SK-N-SH (cell line): ENCODE results near the gene NEK5. TPM values are rescaled to one million over a fixed set of nuclear protein-coding genes. Genes with fewer than 3 reads are reported as not detected.

Experiments
- CTCF ChIA-PET: fragments of 300-600, 350-600 bp; formaldehyde crosslinking; extraction: SDS; loops from one replicate; lab custom pipeline; 2021; lab: Yijun Ruan, JAX
- POLR2A ChIA-PET: fragments of 350-600 bp; sonication (Branson Sonifier 250); formaldehyde crosslinking; extraction: SDS; loops from one replicate; lab custom pipeline; 2020; ENCODE audit warnings: antibody characterized with exemption, inconsistent platforms; lab: Yijun Ruan, JAX
- DNase-seq: peaks from one replicate; pipeline ENCODE4 v3.0.0; 2012
- H2AFZ ChIP-seq: fragments of 200-600 bp; sonication (generic); 2 replicates; pipeline ENCODE4 v1.8.1; 2016; ENCODE audit warnings: antibody characterized with exemption, mild to moderate bottlenecking, low read depth
- H3F3A ChIP-seq: fragments of 200-600 bp; sonication (generic); replicated peaks from 2 replicates; pipeline ENCODE3; 2016; ENCODE audit warnings: antibody characterized with exemption, mild to moderate bottlenecking; ENCODE audit not compliant: insufficient read depth
- H3K27ac ChIP-seq, 2 experiments: fragments of 200-500 bp in 1 of 2; fragments of 200-600 bp in 1 of 2; sonication (Bioruptor generic) in 1 of 2; sonication (generic), shearing (Covaris generic) in 1 of 2; 2 replicates each; pipeline versions ENCODE4 v1.5.1 to v1.6.1; 2014 to 2016; ENCODE audit warnings: low read depth in 2 of 2, inconsistent platforms in 1 of 2, low read length in 1 of 2, mild to moderate bottlenecking in 1 of 2, mixed read lengths in 1 of 2
- H3K27me3 ChIP-seq: fragments of 200-600 bp; sonication (generic), shearing (Covaris generic); 2 replicates; pipeline ENCODE4 v1.6.1; 2016; ENCODE audit warnings: mixed run types; ENCODE audit not compliant: insufficient read depth
- H3K36me3 ChIP-seq, 2 experiments: fragments of 200-500 bp in 1 of 2; fragments of 200-600 bp in 1 of 2; sonication (Bioruptor generic) in 1 of 2; sonication (generic) in 1 of 2; replicated peaks in 1 of 2; 2 replicates each; pipeline versions ENCODE3 to v1.5.1; 2014 to 2016; ENCODE audit warnings: low read length in 1 of 2, mild to moderate bottlenecking in 1 of 2; ENCODE audit not compliant: insufficient read depth in 2 of 2, control insufficient read depth in 1 of 2
- H3K4me1 ChIP-seq, 2 experiments: fragments of 200-500 bp in 1 of 2; fragments of 200-600 bp in 1 of 2; sonication (Bioruptor generic) in 1 of 2; sonication (generic), shearing (Covaris generic) in 1 of 2; 2 replicates each; pipeline versions ENCODE4 v1.5.1 to v1.6.1; 2014 to 2016; ENCODE audit warnings: low read depth in 1 of 2, low read length in 1 of 2, mixed run types in 1 of 2; ENCODE audit not compliant: insufficient read depth in 2 of 2, control insufficient read depth in 1 of 2
- H3K4me2 ChIP-seq: fragments of 200-600 bp; sonication (generic), shearing (Covaris generic); 2 replicates; pipeline ENCODE4 v1.6.1; 2017; ENCODE audit warnings: mixed run types
- H3K4me3 ChIP-seq, 2 experiments: fragments of 200-500 bp in 1 of 2; fragments of 200-600 bp in 1 of 2; sonication (Bioruptor generic) in 1 of 2; sonication (generic), shearing (Covaris generic) in 1 of 2; 2 replicates each; pipeline versions ENCODE4 v1.5.1 to v1.8.1; 2014 to 2016; ENCODE audit warnings: low read depth in 2 of 2, inconsistent platforms in 1 of 2, low read length in 1 of 2, mild to moderate bottlenecking in 1 of 2, mixed read lengths in 1 of 2, moderate library complexity in 1 of 2
- H3K79me2 ChIP-seq: fragments of 200-600 bp; sonication (generic); 2 replicates; pipeline ENCODE4 v1.8.1; 2017; ENCODE audit warnings: mild to moderate bottlenecking; ENCODE audit not compliant: insufficient read depth
- H3K9ac ChIP-seq: fragments of 200-600 bp; sonication (generic); 2 replicates; pipeline ENCODE4 v1.6.1; 2017; ENCODE audit warnings: mixed run types
- H3K9me2 ChIP-seq: fragments of 200-600 bp; sonication (generic); 2 replicates; pipeline ENCODE4 v1.6.1; 2017; ENCODE audit warnings: mixed run types
- H3K9me3 ChIP-seq: fragments of 200-600 bp; sonication (generic); 2 replicates; pipeline ENCODE4 v1.6.1; 2017; ENCODE audit warnings: mixed run types, mild to moderate bottlenecking, moderate library complexity
- H4K20me1 ChIP-seq: fragments of 200-600 bp; sonication (generic); 2 replicates; pipeline ENCODE4 v1.6.1; 2017; ENCODE audit warnings: mild to moderate bottlenecking, mixed run types; ENCODE audit not compliant: insufficient read depth
- ELF1 ChIP-seq: IDR thresholded peaks from 2 replicates; pipeline ENCODE4 v1.4.0; 2012
- MAX ChIP-seq: IDR thresholded peaks from 2 replicates; pipeline ENCODE4 v1.4.0; 2012; ENCODE audit warnings: low read depth
- MXI1 ChIP-seq: IDR thresholded peaks from 2 replicates; pipeline ENCODE4 v1.6.1; 2012; ENCODE audit warnings: mild to moderate bottlenecking, low read depth, low read length, improper control_type of control experiment
- NFIC ChIP-seq: IDR thresholded peaks from 2 replicates; pipeline ENCODE4 v1.4.0; 2012; ENCODE audit warnings: borderline replicate concordance
- POLR2AphosphoS5 ChIP-seq: IDR thresholded peaks from 2 replicates; pipeline ENCODE4 v1.6.1; 2012; ENCODE audit warnings: low read depth, low read length
- RAD21 ChIP-seq: IDR thresholded peaks from 2 replicates; pipeline ENCODE4 v1.6.1; 2012; ENCODE audit warnings: mild to moderate bottlenecking, low read length
- RXRA ChIP-seq: IDR thresholded peaks from 2 replicates; pipeline ENCODE4 v1.4.0; 2012; ENCODE audit warnings: low read depth, mild to moderate bottlenecking, borderline replicate concordance
- SIN3A ChIP-seq: IDR thresholded peaks from 2 replicates; pipeline ENCODE4 v1.6.1; 2012; ENCODE audit warnings: low read depth, mild to moderate bottlenecking, low read length, moderate library complexity, borderline replicate concordance
- SMC3 ChIP-seq: IDR thresholded peaks from 2 replicates; pipeline ENCODE4 v1.6.1; 2012; ENCODE audit warnings: low read depth, low read length, improper control_type of control experiment
- YY1 ChIP-seq: IDR thresholded peaks from 2 replicates; pipeline ENCODE4 v1.4.0; 2012; ENCODE audit warnings: low read depth, mild to moderate bottlenecking
- WGBS: methylation state at CpG from one replicate; pipeline ENCODE4 v1.1.6; 2017; ENCODE audit warnings: low lambda C conversion rate; 5-methylcytosine and 5-hydroxymethylcytosine counted together
- polyA plus RNA-seq, 3 experiments: library from polyadenylated mRNA; depleted of rRNA; stranded (reverse); fragments of >200 nt; gene quantifications; 2 replicates each; pipeline ENCODE4 v1.2.3, GENCODE V29; 2012
- TF ChIP-seq, protein P1 (sequence below): fragments of 200-600 bp; sonication (generic); IDR thresholded peaks from 2 replicates; pipeline ENCODE4 v1.6.1; 2017; ENCODE audit warnings: antibody characterized with exemption, mild to moderate bottlenecking, moderate library complexity

NEK5 gene, protein sequence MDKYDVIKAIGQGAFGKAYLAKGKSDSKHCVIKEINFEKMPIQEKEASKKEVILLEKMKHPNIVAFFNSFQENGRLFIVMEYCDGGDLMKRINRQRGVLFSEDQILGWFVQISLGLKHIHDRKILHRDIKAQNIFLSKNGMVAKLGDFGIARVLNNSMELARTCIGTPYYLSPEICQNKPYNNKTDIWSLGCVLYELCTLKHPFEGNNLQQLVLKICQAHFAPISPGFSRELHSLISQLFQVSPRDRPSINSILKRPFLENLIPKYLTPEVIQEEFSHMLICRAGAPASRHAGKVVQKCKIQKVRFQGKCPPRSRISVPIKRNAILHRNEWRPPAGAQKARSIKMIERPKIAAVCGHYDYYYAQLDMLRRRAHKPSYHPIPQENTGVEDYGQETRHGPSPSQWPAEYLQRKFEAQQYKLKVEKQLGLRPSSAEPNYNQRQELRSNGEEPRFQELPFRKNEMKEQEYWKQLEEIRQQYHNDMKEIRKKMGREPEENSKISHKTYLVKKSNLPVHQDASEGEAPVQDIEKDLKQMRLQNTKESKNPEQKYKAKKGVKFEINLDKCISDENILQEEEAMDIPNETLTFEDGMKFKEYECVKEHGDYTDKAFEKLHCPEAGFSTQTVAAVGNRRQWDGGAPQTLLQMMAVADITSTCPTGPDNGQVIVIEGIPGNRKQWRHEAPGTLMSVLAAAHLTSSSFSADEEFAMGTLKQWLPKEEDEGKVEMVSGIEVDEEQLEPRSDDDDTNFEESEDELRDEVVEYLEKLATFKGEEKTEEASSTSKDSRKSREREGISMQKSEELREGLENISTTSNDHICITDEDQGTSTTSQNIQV
- 0.07 and 0.13 TPM in 2 replicates for polyA plus RNA-seq (2012; rRNA removed)
- 0.13 and 0.14 TPM in 2 replicates for polyA plus RNA-seq (2012; cell fraction: cytosol; rRNA removed)
- polyA plus RNA-seq (2012; cell fraction: nucleus; rRNA removed) = 0.13 and 0.32 TPM in 2 replicates

- Histone ChIP-seq H3K79me2 (no peaks in the 10 kb centered on the region), H3K9me2 (no peaks in the 10 kb centered on the region), H3K36me3 (peaks cover 23 to 24% of the 10 kb centered on the region in 2 experiments), H3K4me2 (peak within 1 kb of the TSS; percentile 79), H3F3A (no peaks in the 10 kb centered on the region), H3K27ac (no peak within 1 kb of the TSS), H3K9ac (peak within 1 kb of the TSS; percentile 22; the same call in 1 of the 2 replicates), H2AFZ (peak within 1 kb of the TSS; percentile 69), H3K9me3 (no peaks in the 10 kb centered on the region), H3K4me1 (peaks cover 0 to 11% of the 10 kb centered on the region in 2 experiments; a peak in 1 of 4 replicates), H4K20me1 (no peaks in the 10 kb centered on the region), H3K27me3 (no peaks in the 10 kb centered on the region), H3K4me3 (peak within 1 kb of the TSS; percentile 71)
- CTCF ChIA-PET = interaction anchor here (0.6 to 5.2 kb wide), 39 partner anchors 8 to 982 kb away, joined by 3 to 52 read pairs (median 4); partner anchors contain the start of gene NEK3
- no peak for TF ChIP-seq NFIC
- TF ChIP-seq MAX = peak; percentile 38; the same call in 1 of the 2 replicates
- TF ChIP-seq SIN3A = 0 out of 2 replicates have a peak, but pooled peaks have one; percentile 61
- TF ChIP-seq MXI1 = peak; percentile 49; the same call in 1 of the 2 replicates
- TF ChIP-seq, protein P1, sequence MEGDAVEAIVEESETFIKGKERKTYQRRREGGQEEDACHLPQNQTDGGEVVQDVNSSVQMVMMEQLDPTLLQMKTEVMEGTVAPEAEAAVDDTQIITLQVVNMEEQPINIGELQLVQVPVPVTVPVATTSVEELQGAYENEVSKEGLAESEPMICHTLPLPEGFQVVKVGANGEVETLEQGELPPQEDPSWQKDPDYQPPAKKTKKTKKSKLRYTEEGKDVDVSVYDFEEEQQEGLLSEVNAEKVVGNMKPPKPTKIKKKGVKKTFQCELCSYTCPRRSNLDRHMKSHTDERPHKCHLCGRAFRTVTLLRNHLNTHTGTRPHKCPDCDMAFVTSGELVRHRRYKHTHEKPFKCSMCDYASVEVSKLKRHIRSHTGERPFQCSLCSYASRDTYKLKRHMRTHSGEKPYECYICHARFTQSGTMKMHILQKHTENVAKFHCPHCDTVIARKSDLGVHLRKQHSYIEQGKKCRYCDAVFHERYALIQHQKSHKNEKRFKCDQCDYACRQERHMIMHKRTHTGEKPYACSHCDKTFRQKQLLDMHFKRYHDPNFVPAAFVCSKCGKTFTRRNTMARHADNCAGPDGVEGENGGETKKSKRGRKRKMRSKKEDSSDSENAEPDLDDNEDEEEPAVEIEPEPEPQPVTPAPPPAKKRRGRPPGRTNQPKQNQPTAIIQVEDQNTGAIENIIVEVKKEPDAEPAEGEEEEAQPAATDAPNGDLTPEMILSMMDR = peak; percentile 68
- TF ChIP-seq RXRA = no peak
- TF ChIP-seq ELF1 = peak; percentile 66
- TF ChIP-seq YY1 = no peak
- no peak for TF ChIP-seq POLR2AphosphoS5
- TF ChIP-seq SMC3 = peak; percentile 47
- TF ChIP-seq RAD21 = peak; percentile 51
- 47% methylated on average over 33 of the region's 71 CpGs for WGBS
- DNase-seq = peak; percentile 90
- POLR2A ChIA-PET = no interaction called here
Measured at GRCh38 chr13:52128714-52129700, at the start of gene NEK5. Gene NEK5 (minus strand): TSS chr13:52129073. CDS start chr13:52127482, 1,591 bp downstream.
